Measurements from ENCODE around the gene KCTD7. TPM values are rescaled to one million over a fixed set of nuclear protein-coding genes. Genes with fewer than 3 reads are reported as not detected.
"Not testable (repeated sequence)": the region's sequence is repeated elsewhere in the genome, so short reads cannot be mapped to it uniquely, and the experiment has no call there.

Gene KCTD7
- total RNA-seq, 1 donor from 2014 or later, result 25.3 TPM

DNA sequence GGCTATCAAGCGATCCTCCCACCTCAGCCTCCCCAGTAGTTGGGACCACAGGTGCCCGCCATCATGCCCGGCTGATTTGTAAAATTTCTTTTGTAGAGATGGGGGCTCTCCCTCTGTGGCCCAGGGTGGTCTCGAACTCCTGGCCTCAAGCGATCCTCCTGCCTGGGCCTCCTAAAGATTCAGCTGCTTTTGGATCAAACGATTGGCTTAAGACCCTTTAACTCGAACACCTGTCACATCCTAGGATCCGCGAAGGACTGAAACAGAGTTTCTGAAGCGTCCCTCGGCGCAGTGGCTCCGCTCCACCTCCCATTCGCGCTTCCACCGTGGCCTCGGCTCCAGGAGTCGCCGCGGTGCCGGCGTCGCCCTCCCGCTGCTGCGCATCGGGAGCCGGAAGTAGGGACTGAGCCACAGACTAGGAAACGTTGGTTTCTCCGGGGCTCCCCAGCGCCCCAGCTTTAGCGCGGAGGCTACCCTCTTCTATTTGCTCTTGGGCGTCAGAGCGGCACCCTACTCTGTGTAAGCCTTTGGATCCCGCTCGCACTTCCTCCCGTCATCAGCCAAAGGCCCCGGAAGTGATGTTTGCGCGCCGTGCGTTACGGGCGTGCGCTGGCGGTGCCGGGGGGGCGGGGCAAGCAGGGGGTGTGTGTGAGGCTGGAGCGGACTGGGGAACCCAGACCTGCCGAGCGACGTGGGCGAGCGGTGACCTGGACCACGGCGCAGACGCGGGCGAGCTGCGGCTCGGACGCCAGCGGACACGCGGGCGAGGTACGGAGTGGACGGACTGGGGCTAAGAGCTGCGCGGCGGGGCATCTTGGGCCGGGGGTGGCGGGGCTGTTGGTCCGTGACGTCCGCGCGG, 53.0 kb downstream of the KCTD7 start:
- DNase-seq (ENCODE audit: low spot score), result peak; percentile 94

DNA sequence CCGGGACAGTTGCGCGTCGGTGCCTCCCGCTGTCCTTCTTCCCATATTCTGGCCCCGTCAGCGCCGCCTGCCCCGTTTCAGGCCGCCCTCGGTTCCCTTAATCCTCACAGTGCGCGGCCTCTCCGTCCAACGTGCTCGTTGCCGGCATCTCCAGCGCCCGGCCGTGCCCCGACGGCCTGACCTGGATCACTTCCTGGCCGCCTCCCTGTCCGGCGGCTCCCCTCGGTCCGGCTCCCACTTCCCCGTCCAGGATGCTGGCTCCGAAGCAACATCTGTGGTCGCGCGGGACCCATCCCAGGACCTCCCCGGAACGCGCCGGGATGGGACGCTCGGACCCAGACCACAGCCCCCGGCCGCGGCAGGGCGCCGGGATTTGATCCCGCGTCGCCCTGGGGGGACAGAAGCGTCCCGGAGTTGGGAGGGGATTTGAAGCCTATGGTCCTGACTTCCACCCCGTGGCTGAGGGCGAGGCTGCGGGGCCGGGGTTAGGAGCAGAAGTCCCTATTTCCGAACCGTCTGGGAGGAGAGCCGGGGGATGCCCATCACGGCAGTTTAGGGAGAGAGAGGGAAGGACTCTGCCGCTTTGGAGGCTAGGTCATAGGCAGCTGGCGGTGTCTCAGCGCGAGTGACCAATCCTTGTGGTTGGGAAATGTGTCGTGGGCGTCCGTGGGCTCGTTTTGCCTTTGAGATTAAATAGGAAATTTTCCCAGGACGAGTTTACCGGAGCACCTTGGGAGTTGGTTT, 53.8 kb downstream of the KCTD7 start:
- DNase-seq (ENCODE audit: low spot score), result no peak

DNA sequence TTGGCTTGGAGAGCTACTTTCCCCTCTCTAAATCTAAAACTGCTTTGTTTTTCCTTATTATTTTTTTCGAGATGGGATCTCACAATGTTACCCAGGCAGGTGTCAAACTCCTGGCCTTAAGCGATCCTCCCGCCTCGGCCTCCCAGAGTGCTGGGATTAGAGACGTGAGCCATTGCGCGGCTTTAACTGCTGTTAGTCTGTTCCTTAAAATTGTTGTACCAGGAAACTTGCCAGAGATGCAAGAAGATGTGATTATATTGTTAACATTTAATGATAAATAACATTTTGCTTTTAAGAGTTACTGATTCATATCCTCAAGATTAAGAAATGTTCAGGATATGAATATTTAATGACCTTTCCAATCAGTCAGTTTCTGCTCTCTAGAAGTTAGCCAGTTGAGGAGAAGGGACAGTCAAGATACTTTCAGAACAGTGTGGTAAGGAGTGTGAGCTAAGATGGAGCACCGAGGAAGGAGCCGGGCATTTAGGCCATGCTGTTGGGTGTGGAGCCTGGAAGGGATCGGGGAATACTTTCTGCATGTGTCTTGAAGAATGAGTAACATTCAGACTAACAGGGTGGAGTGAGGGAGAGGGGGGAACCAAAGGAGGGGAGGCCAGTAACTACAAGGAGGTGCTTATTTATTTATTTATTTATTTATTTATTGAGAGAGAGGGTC, 54.6 kb downstream of the KCTD7 start:
- DNase-seq (ENCODE audit: low spot score), result not testable (repeated sequence)

DNA sequence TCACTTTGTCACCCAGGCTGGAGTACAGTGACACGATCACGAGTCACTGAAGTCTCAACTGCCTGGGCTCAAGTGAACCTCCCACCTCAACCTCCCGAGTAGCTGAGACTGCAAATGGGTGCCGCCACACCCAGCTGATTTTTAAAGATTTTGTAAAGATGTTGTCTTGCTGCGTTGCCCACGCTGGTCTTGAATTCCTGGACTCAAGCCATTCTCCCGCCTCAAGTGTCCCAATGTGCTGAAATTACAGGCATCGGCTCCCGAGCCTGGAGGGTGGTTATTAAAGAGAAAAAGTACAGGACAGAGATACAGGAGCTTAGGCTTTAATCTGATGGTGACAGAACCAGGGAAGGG, 55.1 kb downstream of the KCTD7 start:
- DNase-seq (ENCODE audit: low spot score), result no peak

DNA sequence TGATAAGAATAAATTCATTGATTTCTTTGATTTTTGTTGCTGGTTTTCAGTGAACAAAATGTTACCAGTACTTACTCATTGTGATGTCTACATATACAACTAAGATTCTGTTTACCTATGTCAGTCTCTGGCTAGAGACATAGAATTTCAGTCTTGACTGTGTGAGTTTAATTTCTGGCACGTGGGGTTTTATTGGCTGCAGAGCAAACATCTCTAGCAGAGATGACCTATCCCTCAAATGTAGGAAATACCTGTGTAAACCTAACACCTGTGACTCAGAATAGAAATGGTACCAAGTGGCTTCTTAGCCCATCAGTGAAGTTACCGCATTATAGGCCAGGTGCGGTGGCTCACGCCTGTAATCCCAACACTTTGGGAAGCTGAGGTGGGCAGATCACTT, 57.0 kb downstream of the KCTD7 start:
- DNase-seq (ENCODE audit: low spot score), result not testable (repeated sequence)

DNA sequence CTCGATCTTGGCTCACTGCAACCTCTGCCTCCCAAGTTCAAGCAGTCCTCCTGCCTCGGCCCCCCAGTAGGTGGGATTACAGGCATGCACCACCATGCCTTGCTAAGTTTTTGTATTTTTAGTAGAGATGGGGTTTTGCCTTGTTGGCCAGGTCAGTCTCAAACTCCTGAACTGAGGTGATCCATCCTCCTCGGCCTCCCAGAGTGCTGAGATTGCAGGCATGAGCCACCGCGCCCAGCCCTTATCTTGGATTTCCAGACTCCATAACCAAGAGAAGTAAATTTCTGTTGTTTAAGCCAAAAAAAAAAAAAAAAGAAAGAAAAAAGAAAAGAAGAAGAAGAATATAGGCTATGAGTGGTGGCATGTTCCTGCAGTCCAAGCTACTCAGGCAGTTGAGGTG, 58.5 kb downstream of the KCTD7 start:
- DNase-seq (ENCODE audit: low spot score), result no peak

DNA sequence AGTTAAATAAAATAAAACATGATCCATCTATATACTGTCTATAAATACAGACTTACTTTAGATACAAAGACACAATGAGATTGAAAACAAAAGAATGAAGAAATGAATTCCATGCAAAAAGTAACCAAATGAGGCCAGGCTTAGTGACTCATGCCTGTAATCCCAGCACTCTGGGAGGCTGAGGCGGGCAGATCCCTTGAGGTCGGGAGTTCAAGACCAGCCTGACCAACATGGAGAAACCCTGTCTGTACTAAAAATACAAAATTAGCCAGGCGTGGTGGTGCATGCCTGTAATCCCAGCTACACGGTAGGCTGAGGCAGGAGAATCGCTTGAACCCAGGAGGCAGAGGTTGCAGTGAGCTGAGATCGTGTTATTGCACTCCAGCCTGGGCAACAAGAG, 59.0 kb downstream of the KCTD7 start:
- DNase-seq (ENCODE audit: low spot score), result not testable (repeated sequence)

DNA sequence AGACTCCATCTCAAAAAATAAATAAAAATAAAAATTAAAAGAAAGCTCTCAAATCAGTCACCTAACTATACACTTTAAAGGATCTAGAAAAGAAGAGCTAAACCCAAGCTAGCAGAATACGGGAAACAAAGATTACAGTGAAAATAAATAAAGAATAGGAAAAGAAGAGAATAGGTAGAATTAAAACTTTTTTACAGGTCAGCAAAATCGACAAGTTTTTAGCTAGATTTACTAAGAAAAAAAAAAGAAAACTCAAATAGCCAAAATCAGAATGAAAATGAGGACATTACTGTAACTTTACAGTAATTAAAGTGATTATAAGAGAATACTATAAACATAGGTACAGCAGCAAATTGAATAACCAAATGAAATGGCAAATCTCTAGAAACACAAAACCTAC, 60.4 kb downstream of the KCTD7 start:
- DNase-seq (ENCODE audit: low spot score), result no peak

DNA sequence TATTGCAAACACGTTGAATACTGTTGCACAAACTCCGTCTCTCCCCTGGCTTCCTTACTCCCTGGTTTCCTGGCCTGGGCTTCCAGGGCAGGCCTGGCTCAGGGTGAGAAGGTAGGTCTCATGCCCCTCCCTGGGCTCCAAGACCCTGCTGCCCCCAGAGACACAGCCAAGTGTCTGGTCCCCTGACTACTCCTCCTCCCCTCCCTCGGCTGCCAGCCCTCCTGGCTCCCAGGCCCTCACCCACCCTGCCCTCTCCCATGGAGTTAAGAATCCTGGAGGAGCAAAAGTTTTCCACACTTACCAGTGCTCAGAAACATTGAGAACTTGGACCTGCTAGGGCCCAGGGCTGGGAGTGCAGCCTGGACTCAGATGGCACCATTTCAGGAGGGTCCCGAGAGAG, 64.7 kb downstream of the KCTD7 start:
- DNase-seq (ENCODE audit: low spot score), result no peak

Other genes with a start within 250 kb of the KCTD7 start
- 23.2 TPM for gene RABGEF1, start 111.9 kb downstream of the KCTD7 start, total RNA-seq